Dendritic cell treated with granulocyte-macrophage colony-stimulating factor and Interleukin-4, amounts not matched to agents 40 ng/mL and 50 ng/mL, for 4 days (primary cell): ENCODE results near the gene RTN4R.

ENCODE experiments used
- H3K27ac Mint-ChIP-seq: one replicate; pipeline ENCODE4 v1.8.0; 2022; ENCODE audit warnings: mild to moderate bottlenecking, mixed read lengths
- H3K27me3 Mint-ChIP-seq: one replicate; pipeline ENCODE4 v1.8.0; 2022; ENCODE audit warnings: mild to moderate bottlenecking, mixed read lengths
- H3K36me3 Mint-ChIP-seq: one replicate; pipeline ENCODE4 v1.8.0; 2022; ENCODE audit warnings: low read depth, mixed read lengths
- H3K4me1 Mint-ChIP-seq: one replicate; pipeline ENCODE4 v1.8.0; 2022; ENCODE audit warnings: low read depth, mixed read lengths
- H3K4me3 Mint-ChIP-seq: one replicate; pipeline ENCODE4 v1.8.0; 2022; ENCODE audit warnings: mild to moderate bottlenecking, moderate library complexity, mixed read lengths
- H3K9me3 Mint-ChIP-seq: one replicate; pipeline ENCODE4 v1.8.0; 2022; ENCODE audit warnings: mixed read lengths
- intact Hi-C: fragments of 100-400 bp; cut with micrococcal nuclease; formaldehyde crosslinking; loops from one replicate; pipeline ENCODE4 v1.15.0; 2022

RTN4R gene

DNA sequence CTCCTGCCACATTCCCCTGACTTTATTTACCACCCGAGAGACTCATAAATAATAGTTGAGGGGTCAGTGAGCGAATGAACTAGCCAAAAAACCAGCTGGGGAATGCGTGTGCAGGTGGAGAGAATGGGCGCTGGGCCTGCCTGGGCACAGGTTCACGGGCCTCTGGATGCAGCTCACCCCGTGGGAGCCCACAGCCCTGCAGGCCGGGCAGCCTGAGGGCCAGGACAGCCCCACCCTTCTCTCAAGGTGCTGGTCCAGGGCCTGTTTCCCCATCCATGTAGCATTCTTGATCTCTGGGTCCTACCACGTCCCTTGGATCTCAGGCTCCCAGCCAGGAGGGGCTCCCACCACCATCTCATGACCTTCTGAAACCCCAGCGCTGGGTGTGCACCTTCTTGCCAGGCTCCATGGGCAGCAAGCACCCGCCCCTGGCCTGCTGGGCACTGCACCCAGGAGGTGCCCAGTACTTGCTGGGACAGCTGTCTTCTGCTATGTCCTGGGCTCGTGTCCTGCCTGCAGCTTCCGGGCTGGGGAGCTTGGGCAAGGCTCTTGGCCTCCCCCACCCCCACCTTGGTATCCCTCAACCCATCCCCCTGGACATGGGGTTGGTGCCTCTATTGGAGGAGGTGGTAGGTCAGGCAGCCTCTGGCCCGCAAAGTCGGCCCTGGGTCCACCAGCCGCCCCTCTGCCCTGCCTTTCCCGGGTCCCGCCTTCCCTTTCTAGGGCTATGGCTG is 74.2 kb downstream of the RTN4R start:
- Mint-ChIP-seq H3K9me3 (no peaks in the 10 kb centered on the region), H3K4me1 (no peaks in the 10 kb centered on the region), H3K27ac (no peak overlapping the region), H3K27me3 (no peaks in the 10 kb centered on the region), H3K4me3 (no peak overlapping the region), H3K36me3 (no peaks in the 10 kb centered on the region)
- intact Hi-C loops: no loop called here

DNA sequence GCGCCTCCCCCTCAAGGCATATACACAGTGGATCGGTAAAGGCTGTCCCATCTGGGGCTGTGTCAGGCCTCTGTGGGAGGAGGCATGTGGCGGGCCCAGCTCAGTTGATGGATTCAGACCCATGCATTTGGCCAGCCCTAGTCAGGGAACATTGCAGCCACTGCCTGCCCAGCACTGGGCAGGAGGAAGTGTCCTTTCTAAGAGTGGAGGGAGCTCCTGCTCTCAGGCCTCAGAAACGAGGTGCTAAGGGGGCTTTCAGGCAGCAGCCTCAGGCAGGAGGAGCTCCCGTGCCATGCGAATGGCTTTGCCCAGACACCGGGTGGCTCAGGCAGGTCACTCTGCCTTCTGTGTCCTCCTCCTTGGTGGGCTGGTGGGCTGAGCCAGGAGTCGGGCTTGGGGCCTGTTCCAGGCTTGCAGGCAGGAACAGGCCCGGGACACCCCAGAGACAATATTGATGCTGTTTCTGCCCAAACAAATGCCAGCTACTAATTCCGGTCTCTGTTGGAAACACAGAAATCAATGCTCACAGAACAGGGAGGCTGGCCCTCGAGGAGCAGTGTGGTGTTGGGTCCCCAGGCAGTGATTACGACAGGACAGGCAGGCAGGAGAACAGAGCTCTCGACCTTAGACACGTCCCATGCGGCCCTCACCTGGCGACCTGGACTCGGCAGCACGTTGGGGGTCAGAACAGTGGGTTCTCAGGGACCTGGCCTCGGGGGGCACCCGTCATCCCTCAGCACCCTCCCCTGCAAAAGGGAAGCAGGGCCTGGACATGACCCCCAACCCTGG is 75.0 kb downstream of the RTN4R start:
- no peaks in the 10 kb centered on the region for H3K27me3 Mint-ChIP-seq
- no peaks in the 10 kb centered on the region for H3K36me3 Mint-ChIP-seq
- H3K27ac Mint-ChIP-seq: no peak overlapping the region
- H3K9me3 Mint-ChIP-seq: no peaks in the 10 kb centered on the region
- no peaks in the 10 kb centered on the region for H3K4me1 Mint-ChIP-seq
- intact Hi-C loops: no loop called here
- H3K4me3 Mint-ChIP-seq: no peak overlapping the region

DNA sequence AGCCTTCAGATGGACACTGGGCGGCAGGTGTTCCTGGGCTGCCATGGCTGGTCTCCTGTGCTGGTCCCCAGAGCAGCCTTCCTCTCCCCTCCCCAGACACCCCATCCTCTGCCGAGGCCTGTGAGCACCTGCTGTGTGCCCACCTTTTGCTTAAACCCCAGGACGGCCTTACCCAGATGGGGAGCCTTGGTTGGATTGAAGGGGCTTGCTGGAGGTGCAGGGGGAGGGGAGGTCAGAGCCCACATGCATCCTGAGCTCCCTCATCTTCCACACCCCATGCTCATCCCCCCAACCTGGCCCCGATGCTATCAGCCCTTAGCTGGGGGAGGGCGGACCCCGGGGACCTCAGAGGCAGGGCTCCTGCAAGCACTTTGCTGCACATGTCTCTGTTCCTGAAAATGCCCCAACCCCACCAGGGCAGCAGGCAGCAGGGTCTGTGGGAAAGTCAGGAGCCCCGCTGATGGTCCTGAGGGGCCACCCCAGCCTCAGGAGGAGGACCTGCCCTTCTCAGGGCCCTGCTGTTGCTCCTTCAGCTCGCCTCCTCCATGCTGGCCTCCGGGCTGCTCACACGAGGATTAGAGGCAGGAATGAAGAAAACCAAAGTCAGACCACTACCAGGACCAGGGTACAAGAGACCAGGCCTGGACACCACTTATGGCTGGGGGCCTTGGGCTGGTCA is 75.7 kb downstream of the RTN4R start:
- H3K4me1 Mint-ChIP-seq: no peaks in the 10 kb centered on the region
- intact Hi-C loops: no loop called here
- H3K36me3 Mint-ChIP-seq: no peaks in the 10 kb centered on the region
- H3K9me3 Mint-ChIP-seq: no peaks in the 10 kb centered on the region
- H3K27me3 Mint-ChIP-seq: no peaks in the 10 kb centered on the region
- no peak overlapping the region for H3K4me3 Mint-ChIP-seq
- H3K27ac Mint-ChIP-seq: no peak overlapping the region

DNA sequence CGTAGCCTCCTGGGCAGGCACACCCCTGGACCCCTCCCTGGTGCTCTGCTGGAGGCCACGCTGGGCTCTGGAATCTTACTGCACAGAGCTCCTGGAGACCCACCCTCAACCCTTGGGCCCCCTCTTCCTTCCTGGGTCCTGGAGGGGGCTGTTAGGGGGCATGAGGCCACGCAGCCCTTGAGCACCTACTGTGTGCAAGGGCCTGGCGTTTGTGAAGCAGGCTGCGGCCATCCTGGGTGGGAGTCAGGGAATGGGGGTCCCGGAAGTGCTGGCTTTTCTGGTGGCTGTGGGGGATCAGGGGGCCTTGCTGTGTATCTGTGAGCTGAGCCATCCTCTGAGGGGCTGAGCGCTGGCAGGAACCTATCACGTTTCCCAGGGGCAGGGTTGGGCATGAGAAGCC is 76.3 kb downstream of the RTN4R start:
- no peaks in the 10 kb centered on the region for H3K9me3 Mint-ChIP-seq
- no peaks in the 10 kb centered on the region for H3K36me3 Mint-ChIP-seq
- no peaks in the 10 kb centered on the region for H3K4me1 Mint-ChIP-seq
- H3K4me3 Mint-ChIP-seq: no peak overlapping the region
- no peaks in the 10 kb centered on the region for H3K27me3 Mint-ChIP-seq
- intact Hi-C loops: no loop called here
- H3K27ac Mint-ChIP-seq: no peak overlapping the region
